ENCODE measurements around the gene ABCC1.
"Not testable (repeated sequence)": the region's sequence is repeated elsewhere in the genome, so short reads cannot be mapped to it uniquely, and the experiment has no call there.

The ABCC1 gene

DNA sequence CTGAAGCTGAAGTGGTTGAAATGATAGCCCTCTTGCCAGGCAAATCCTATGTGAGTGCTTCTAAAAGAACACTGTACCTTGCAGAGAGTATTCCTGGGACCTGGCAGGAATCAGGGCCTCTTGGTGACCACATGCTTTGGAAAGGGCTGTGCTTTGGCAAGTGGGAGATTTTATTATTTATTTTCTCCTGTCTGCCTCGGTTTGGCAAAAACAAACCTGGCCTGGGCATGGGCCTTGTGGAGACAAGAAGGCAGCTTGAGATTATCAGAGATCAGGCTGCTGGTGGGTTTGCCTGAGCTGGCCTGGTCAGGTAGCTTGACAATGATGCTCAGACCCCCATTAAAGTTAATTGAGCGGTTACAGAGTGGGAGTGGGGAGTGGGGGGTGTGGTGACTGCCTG is 24.6 kb downstream of the ABCC1 start:
- H3K4me3 ChIP-seq (ENCODE audit: low read length) = no peak overlapping the region
- DNase-seq (ENCODE audit: low read depth) = no peak
- TF ChIP-seq, protein P1, sequence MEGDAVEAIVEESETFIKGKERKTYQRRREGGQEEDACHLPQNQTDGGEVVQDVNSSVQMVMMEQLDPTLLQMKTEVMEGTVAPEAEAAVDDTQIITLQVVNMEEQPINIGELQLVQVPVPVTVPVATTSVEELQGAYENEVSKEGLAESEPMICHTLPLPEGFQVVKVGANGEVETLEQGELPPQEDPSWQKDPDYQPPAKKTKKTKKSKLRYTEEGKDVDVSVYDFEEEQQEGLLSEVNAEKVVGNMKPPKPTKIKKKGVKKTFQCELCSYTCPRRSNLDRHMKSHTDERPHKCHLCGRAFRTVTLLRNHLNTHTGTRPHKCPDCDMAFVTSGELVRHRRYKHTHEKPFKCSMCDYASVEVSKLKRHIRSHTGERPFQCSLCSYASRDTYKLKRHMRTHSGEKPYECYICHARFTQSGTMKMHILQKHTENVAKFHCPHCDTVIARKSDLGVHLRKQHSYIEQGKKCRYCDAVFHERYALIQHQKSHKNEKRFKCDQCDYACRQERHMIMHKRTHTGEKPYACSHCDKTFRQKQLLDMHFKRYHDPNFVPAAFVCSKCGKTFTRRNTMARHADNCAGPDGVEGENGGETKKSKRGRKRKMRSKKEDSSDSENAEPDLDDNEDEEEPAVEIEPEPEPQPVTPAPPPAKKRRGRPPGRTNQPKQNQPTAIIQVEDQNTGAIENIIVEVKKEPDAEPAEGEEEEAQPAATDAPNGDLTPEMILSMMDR (conservative IDR thresholded peaks at IDR 0.05; ENCODE audit: low read length) = no peak

DNA sequence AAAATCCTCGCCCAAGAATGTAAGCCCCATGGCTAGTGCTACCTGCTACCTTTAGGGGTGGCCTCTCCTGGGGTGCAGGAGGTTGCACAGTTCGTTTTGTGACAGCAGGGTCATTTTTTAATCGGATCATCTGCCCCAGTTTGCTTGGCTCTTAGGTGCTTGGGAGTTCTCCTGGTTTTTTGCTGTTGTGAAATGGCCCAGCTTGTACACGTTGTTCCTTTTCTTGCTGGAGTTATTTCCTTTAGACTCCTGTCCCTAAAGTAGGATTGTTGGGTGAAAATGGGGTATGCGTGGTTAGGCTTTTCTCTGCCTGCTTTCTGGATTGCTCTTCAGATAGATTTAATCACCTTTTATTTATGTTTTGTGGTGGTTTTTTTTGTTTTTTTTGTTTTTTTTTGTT is 25.8 kb downstream of the ABCC1 start:
- no peak for DNase-seq (ENCODE audit: low read depth)
- TF ChIP-seq, protein P1 (conservative IDR thresholded peaks at IDR 0.05; ENCODE audit: low read length) = no peak
- no peak overlapping the region for H3K4me3 ChIP-seq (ENCODE audit: low read length)

DNA sequence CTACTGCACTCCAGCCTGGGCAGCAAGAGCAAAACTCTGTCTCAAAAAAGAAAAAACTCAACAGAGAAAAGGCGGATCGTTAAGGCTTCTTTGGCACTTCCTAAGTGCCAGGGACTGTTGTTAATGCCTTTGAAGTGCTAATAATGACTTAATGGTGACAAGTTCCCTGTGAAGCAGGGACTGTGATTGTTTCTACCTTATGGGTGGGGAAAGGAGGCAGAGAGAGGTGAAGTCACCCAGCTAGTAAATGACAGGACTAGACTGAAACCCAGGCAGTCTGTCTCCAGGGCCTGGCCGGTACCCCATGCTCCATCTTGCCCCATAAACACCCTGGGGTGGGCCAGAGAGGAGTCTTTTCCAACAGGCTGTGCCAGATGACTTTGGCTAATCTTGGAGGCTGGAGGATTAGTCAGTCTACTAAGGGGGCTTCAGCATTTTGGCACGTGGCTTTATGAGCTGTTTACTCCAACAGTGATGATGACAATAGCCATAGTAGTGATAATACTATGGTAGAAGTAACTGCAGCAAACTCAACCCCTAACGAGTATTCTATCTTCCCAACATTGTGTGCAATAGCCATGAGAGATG is 26.9 kb downstream of the ABCC1 start:
- TF ChIP-seq, protein P1 (conservative IDR thresholded peaks at IDR 0.05; ENCODE audit: low read length) = no peak
- no peak for DNase-seq (ENCODE audit: low read depth)
- H3K4me3 ChIP-seq (ENCODE audit: low read length) = no peak overlapping the region

DNA sequence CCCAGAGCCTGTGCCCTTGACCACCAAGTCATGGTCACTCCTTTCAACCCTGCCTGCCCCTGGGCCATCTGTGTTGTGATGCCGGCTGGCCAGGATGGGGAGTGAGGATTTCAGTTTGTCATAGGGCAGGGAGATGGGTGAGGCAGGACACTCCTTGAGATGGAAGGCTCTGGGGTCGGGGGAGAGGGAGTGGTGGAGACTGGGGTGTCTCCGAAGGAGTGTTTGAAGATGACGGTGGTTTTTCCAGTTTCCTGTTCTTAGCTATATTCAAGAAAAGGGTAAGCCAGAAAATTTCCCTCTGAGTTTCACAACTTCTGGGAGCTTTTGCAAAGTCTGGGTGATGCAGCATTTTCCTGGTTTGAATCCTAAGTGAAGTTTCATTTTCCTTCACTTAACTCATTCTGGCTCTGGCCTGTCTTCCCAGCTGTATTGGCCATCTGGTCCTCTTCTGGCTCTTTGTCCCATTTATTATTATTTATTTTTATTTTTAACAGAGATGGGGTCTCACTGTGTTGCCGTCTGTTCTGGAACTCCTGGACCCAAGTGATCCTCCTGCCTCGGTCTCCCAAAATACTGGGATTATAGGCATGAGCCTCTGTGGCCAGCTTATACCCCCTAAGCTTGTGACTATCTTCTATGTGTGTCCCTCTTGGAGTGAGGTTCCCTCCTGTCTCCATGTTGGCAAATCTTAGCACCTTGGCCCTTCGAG is 27.7 kb downstream of the ABCC1 start:
- TF ChIP-seq, protein P1 (conservative IDR thresholded peaks at IDR 0.05; ENCODE audit: low read length) = no peak
- peak overlapping the region; percentile 37 for H3K4me3 ChIP-seq (ENCODE audit: low read length)
- DNase-seq (ENCODE audit: low read depth) = peak; percentile 92

DNA sequence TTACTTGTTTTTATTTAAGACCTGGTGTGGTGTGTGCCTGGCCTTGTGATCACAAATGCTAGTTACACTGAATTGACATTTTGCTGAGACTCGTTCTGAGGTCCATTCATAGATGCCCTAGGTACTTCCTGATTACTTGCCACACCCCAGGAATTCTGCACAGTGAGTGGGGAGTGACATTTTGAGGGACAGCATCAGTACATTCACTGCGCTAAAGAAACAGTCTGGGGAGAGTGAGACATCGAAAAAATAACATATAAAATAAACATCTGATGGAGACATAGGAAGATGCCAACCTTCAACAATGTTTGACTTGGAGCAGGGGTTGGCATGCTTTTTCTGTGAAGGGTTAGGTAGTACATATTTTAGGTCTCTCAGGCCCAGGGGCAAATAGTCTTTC is 30.4 kb downstream of the ABCC1 start:
- no peak for DNase-seq (ENCODE audit: low read depth)
- TF ChIP-seq, protein P1 (conservative IDR thresholded peaks at IDR 0.05; ENCODE audit: low read length) = no peak
- H3K4me3 ChIP-seq (ENCODE audit: low read length) = no peak overlapping the region

DNA sequence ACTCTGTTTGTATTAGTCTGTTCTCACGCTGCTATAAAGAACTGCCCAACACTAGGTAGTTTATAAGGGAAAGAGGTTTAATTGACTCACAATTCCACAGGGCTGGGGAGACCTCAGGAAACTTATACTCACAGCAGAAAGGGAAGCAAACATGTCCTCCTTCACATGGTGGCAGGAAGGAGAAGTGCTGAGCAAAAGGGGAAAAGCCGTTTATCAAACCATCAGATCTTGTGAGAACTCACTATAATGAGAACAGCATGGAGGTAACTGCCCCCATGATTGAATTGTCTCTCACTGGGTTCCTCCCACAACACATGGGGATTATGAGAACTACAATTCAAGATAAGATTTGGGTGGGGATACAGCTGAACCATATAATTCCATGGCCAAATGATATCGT is 30.9 kb downstream of the ABCC1 start:
- no peak for DNase-seq (ENCODE audit: low read depth)
- no peak overlapping the region for H3K4me3 ChIP-seq (ENCODE audit: low read length)
- TF ChIP-seq, protein P1 (conservative IDR thresholded peaks at IDR 0.05; ENCODE audit: low read length) = no peak

DNA sequence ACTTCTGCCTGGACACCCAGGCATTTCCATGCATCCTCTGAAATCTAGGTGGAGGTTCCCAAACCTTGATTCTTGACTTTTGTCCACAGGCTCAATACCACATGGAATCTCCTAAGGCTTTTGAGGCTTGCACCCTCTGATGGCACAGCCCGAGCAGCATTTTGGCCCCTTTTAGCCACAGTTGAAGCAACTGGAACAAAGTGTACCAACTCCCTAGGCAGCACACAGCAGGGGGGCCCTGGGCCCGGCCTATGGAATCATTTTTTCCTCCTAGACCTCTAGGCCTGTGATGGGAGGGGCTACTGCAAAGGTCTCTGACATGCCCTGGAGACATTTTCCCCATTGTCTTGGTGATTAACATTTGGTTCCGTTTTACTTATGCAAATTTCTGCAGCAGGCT is 32.0 kb downstream of the ABCC1 start:
- TF ChIP-seq, protein P1 (conservative IDR thresholded peaks at IDR 0.05; ENCODE audit: low read length) = no peak
- DNase-seq (ENCODE audit: low read depth) = no peak
- H3K4me3 ChIP-seq (ENCODE audit: low read length) = no peak overlapping the region

DNA sequence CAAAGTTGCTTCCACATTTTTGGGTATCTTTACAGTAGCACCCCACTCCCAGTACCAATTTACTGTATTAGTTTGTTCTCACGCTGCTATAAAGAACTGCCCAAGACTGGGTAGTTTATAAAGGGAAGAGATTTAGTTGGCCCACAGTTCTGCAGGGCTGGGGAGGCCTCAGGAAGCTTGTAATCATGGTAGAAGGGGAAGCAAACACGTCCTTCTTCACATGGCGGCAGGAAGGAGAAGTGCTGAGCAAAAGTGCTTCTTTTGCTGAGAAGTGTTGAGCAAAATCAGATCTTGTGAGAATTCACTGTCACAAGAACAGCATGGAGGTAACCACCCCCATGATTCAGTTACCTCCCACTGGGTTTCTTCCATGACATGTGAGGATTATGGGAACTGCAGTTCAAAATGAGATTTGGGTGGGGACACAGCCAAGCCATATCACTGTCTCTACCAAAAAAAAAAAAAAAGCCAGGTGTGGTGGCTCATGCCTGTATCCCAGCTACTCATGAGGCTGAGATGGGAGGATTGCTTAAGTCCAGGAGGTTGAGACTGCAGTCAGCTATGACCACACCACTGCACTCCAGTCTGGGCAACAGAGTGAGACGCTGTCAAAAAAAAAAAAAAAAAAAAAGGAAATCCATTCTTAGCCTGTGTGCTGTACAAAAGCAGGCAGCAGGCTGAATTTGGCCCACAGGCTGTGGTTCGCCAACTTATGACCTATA is 32.9 kb downstream of the ABCC1 start:
- DNase-seq (ENCODE audit: low read depth); H3K4me3 ChIP-seq (ENCODE audit: low read length): not testable (repeated sequence)

Measured in AG10803 (cell line).